HG03066 (cell line): ENCODE measurements around the gene RPL37A.

Experiments
- ATAC-seq: cut with Tn5 transposase; IDR thresholded peaks from one replicate; pipeline ENCODE4 v1.9.1; 2021; ENCODE audit warnings: low read depth; ENCODE audit not compliant: unreplicated experiment

RPL37A gene

GRCh38 chr2:216486708-216487107 is 11.9 kb upstream of the RPL37A start:
- no peak for ATAC-seq

DNA sequence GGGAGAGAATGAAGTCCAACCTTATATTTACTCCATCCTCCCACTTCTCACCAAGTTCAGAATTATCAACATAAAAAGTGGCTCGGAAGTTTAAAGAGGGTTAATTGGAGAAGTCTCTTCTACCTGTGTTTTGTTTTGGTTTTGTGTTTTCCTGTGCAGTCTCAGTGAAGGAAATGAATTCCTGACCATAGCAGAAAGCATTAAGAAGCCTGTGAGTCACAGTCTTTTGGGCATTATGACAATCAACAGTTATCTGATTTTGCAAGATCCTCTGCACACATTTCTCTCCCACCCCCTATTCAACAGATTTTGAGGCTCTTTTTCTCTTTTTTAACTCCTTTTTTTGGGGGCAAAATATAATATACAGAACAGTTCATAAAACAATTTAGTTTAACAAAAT is 8.6 kb upstream of the RPL37A start:
- ATAC-seq, result no peak

GRCh38 chr2:216491793-216492596 is 6.6 kb upstream of the RPL37A start:
- peak; percentile 80 for ATAC-seq

GRCh38 chr2:216492597-216493333 is 5.9 kb upstream of the RPL37A start:
- ATAC-seq, result no peak

DNA sequence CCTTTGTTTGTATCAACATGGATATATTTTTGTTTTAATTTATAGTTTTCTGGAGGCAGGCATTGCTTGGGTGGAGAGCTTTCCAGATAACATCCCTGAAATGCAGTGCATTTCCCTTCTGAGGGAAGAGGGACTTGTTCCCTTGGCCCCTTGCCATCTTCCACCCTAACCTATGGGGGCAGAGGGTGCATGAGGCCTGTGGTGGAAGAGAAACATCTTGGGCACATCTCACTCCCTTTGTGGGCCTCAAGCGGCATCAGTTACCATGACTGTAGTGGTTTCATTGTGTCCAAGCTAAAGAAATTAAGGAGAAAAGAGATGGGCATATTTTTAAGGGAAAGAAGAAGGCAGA is 5.3 kb upstream of the RPL37A start:
- no peak for ATAC-seq

DNA sequence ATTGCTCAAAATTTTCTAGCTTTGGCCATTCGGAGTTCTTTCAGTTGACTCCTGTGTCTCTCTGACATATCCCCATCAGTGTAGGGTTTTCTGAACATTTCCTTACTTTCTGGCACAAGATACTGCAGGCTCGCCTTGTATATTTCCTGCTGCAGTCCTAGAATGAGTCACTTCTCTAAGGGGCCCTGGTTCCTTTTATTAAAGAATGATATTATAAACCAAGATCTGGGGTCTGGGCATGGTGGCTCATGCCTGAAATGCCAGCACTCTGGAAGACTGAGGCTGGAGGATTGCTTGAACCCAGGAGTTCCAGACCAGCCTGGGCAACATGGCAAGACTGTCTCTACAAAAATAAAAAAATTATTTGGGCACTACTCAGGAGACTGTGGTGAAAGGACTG is 3.0 kb upstream of the RPL37A start:
- ATAC-seq, result no peak

DNA sequence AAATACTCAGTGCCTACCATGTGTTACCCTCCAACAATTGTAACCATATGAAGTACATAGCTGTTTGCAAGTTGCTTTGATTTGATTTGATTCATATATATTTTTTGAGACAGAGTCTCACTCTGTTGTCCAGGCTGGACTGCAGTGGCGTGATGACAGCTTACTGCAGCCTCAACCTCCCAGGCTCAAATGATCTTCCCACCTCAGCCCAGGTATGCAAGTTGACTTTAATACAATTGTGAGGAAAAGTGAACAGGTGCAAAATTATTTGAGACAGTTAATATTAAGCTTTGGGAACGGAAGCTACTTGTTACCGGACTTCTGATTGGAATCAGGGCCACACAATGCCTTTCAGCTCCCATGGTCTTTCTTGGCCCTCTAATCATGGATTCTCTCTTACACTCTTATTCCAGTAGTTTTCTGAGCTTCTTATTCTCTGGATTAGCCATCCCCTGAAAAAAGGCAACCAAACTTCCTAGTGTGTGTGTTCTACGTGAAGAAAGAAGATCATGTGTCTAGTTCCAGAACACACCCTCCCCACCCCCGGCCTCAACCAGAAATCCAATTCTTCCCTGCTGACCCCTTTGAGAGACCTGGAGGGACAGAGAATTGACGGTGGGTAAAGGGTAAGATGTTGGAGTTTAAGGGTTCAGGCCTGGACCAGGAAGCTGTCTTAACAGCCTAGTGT is 1.1 kb upstream of the RPL37A start:
- ATAC-seq, result no peak

- ATAC-seq, result no peak
Observed at GRCh38 chr2:216498070-216498378, 620 bp upstream of the RPL37A start.

DNA sequence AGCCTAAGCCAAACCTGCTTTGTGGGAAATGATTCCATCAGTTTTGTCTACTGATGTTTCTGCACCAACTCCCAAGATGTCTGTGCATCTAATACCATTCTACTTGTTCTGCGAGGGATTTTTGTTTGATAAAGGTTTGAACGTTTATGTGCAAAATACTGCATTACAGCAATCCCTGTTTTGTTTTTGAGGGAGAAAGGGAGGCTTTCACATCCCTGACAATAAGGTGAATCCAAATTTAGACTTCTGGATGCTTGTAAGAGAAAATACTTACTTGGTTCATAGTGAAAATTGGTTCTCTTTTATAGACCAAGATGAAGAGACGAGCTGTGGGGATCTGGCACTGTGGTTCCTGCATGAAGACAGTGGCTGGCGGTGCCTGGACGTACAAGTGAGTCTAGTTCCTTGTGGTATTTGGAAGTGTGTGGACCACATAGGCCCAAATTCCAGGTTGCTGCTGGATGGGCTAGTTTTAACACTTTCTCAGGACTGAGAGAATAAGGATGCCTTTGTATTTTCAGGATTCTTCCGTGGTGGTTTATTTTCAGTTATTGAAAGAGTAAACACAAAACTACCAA is 1.1 kb downstream of the RPL37A start:
- ATAC-seq, result no peak

GRCh38 chr2:216500572-216500971 is 1.9 kb downstream of the RPL37A start:
- ATAC-seq, result no peak

DNA sequence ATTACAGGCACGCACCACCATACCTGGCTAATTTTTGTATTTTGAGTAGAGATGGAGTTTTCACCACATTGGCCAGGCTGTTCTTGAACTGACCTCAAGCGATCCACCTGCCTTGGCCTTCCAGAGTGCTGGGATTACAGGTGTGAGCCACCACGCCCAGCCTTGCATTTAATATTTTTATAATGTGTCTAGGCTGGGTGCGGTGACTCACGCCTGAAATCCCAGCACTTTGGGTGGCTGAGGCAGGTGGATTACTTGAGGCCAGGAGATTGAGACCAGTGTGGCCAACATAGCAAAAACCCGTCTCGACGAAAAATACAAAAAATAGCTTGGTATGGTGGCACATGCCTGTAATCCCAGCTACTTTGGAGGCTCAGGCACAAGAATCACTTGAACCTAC is 3.2 kb downstream of the RPL37A start:
- ATAC-seq, result no peak

DNA sequence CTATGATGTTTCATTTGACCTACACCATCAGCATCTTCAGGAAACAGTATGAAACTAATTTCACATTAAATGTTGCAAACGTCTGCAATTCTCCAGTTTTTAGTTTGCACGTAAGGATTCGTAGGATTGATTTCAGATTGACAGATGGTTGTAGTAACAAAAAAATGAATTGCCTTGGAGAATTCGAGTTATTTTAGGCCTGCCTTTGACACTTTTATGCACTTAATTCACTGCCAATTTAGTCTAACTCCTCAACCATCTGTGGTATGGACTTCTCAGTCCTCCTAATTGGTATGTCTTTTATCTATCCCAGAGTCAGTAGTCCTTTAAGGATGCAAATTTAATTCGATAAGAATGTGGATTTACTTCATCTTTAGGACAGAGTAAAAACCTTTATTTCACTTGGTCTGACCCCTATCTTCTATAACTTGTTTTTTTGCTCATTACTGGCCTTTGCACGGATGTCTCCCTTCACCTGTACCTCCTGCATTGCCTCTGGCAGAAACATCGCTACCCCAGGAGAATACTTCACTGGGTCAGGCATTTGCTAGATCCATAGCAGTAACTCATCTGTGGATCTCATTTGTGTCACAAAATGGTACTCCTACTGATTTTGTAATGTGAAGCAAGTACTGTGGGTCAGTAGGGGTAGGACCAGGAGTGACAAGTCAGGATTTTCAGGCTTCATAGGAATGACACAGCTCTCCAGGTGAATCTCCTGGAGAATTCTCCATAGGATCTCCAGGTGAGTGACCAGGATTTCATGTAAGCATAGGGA is 3.9 kb downstream of the RPL37A start:
- ATAC-seq, result no peak

DNA sequence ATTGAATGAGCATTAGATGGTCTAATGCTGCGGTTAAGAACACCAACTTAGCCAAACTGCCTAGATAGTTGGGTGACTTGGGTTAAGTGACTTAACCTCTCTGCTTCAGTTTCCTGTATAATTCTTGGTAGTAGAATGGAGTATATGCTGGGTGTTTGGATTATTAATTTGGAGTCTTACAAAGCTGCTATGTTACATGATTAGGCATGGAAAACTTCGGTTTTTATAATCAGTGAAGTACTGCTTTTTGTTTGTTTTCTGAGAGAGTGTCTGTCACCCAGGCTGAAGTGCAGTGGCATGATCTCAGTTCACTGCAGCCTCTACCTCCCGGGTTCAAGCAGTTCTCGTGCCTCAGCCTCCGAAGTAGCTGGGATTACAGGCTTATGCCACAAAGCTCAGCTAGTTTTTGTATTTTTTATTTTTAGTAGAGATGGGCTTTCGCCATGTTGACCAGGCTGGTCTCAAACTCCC is 4.5 kb downstream of the RPL37A start:
- no peak for ATAC-seq

DNA sequence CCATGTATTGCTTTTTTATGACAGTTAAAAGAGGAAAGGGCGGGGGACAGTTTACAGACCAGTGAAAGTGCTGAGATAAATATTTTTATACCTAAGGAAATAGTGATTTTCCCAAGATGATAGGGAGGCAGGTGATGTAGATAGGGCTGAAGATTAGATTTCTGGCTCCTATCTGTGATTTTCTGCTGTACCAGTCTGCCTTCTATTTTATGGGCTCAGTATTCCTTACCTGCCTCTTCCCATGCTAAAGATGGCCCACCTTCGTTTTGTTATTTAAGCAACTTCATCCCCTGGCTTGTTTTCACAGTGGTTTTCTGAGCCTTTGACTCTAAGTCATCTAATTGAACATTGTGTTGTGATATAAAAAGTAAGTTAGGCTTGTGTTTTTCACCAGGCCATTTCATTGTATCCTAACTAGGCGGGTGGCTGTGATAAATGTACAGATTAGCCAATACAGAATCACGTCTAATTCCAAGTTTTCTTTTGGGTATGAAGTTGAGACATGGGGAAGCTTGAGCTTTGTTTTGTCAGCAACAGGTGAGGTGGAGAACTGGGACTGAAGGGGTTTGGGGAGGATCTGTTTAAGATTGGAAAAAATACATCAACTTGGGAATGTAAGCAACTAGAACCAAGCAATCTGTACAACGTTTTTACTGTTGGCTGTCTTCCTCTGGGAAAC is 5.2 kb downstream of the RPL37A start:
- ATAC-seq, result no peak

DNA sequence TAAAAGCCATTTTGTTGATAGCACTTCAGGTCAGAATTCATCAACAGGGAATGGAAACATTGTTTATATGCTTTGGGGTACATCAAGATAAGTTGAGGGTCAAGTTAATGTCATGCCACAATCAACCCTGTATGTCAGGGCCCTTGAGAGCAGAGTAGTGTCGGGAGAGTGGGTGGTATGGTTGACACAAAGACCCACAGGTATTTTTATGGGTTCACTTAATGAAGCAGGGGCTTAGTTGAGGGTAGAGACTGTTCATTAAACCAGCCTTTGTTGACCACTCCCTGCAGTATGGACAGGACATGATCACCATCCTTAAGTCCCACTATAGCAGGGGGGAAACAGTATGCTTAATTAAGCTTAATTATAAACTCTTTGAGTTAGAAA is 5.7 kb downstream of the RPL37A start:
- no peak for ATAC-seq

DNA sequence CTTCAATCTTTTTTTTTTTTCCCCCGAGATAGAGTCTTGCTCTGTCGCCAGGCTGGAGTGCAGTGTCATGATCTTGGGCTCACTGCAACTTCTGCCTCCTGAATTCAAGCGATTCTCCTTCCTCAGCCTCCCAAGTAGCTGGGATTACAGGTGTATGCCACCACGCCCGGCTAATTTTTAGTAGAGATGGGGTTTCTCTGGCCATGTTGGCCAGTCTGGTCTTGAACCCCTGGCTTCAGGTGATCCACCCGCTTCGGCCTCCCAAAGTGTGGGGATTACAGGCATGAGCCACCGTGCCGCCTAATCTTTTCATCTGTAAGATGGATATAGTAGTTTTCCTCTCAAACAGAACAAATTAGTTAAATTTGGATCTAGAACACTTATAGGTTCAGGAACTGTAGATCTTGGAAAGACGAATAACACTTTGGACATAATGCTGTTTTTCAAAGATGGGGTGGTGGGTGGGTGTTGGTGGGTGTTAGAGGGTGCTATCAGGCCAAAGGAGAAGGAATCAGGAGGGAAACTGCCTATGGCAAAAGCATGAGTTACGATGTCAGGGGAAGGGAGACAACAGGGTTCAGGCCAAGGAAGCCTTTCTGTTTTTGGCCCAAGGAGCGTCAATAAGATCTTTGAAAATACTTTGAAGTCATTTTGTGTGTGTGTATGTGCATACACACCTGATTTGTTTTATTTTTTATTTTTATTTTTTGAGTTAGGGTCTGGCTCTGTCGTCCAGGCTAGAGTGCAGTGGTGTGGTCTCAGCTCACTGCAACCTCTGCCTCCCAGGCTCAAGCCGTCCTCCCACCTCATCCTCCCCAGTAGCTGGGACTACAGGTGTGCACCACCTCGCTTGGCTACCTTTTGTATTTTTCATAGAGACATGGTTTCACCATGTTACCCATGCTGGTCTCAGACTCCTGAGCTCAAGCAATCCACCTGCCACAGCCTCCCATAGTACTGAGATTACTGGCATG is 6.8 kb downstream of the RPL37A start:
- no peak for ATAC-seq

GRCh38 chr2:216507220-216508160 is 8.8 kb downstream of the RPL37A start:
- no peak for ATAC-seq

DNA sequence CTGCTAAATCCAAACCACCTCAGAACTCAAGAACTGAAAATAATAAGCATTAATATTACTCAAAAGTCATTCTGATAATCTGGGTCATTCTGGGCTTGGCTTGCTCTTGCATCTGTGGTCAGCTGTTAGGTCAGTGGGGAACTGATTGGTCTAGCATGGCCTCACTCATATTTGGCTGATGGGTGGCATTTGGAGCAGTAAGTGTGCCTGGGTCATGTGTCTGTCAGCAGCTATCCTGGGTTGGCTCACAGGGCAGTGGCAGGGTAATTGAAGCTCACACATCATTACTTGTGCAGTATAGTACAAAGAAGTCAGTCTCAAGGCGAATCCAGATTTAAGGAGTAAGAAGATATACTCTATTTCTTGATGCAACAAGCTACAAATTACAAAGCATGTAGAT is 9.6 kb downstream of the RPL37A start:
- ATAC-seq, result no peak
